Measurements from ENCODE around the gene PHGDH. TPM values are rescaled to one million over a fixed set of nuclear protein-coding genes. Genes with fewer than 3 reads are reported as not detected.
A peak's percentile ranks its signal among the peaks of the same experiment; 100 is the strongest.

The PHGDH gene
- total and polyA plus RNA-seq, 2 of the 13 experiments (the other 11 are each of a cell fraction or from before 2014, with no cell fraction given): 95.8 to 133 TPM

DNA sequence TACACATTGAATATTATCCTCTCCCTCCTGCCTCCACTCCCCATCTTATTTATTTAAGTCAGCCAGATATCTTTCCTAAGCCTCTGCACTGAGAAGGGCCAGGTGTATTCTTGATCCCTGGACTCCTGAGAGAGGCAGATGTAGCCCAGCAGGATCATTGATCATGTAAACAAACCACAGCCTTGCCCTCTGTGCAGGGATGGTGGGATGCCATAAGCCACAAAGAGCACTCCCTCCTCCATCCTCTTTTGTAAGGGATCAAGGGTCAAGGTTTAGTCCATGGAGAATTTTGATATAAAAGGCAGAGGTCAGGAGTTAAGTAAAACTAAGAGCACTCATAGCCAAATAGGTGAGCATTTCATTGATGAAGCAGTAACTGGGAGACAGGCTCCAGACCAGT lies 17.3 kb downstream of the PHGDH start (continued):
- TF ChIP-seq, protein P1, sequence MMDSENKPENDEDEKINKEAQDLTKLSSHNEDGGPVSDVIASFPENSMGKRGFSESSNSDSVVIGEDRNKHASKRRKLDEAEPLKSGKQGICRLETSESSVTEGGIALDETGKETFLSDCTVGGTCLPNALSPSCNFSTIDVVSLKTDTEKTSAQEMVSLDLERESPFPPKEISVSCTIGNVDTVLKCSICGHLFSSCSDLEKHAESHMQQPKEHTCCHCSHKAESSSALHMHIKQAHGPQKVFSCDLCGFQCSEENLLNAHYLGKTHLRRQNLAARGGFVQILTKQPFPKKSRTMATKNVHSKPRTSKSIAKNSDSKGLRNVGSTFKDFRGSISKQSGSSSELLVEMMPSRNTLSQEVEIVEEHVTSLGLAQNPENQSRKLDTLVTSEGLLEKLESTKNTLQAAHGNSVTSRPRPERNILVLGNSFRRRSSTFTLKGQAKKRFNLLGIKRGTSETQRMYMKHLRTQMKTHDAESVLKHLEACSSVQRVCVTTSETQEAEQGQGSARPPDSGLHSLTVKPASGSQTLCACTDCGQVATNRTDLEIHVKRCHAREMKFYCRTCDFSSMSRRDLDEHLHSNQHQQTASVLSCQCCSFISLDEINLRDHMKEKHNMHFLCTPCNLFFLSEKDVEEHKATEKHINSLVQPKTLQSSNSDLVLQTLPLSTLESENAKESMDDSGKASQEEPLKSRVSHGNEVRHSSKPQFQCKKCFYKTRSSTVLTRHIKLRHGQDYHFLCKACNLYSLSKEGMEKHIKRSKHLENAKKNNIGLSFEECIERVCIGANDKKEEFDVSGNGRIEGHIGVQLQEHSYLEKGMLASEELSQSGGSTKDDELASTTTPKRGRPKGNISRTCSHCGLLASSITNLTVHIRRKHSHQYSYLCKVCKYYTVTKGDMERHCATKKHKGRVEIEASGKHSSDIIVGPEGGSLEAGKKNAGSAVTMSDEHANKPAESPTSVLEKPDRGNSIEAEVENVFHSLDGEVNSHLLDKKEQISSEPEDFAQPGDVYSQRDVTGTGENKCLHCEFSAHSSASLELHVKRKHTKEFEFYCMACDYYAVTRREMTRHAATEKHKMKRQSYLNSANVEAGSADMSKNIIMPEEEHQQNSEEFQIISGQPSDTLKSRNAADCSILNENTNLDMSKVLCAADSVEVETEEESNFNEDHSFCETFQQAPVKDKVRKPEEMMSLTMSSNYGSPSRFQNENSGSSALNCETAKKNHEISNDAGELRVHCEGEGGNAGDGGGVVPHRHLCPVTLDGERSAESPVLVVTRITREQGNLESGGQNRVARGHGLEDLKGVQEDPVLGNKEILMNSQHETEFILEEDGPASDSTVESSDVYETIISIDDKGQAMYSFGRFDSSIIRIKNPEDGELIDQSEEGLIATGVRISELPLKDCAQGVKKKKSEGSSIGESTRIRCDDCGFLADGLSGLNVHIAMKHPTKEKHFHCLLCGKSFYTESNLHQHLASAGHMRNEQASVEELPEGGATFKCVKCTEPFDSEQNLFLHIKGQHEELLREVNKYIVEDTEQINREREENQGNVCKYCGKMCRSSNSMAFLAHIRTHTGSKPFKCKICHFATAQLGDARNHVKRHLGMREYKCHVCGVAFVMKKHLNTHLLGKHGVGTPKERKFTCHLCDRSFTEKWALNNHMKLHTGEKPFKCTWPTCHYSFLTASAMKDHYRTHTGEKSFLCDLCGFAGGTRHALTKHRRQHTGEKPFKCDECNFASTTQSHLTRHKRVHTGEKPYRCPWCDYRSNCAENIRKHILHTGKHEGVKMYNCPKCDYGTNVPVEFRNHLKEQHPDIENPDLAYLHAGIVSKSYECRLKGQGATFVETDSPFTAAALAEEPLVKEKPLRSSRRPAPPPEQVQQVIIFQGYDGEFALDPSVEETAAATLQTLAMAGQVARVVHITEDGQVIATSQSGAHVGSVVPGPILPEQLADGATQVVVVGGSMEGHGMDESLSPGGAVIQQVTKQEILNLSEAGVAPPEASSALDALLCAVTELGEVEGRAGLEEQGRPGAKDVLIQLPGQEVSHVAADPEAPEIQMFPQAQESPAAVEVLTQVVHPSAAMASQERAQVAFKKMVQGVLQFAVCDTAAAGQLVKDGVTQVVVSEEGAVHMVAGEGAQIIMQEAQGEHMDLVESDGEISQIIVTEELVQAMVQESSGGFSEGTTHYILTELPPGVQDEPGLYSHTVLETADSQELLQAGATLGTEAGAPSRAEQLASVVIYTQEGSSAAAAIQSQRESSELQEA (CRISPR knock-in tag; IDR thresholded peaks at IDR 0.05; ENCODE audit: not compliant biosample characterization): no peak
- TF ChIP-seq, protein P2, sequence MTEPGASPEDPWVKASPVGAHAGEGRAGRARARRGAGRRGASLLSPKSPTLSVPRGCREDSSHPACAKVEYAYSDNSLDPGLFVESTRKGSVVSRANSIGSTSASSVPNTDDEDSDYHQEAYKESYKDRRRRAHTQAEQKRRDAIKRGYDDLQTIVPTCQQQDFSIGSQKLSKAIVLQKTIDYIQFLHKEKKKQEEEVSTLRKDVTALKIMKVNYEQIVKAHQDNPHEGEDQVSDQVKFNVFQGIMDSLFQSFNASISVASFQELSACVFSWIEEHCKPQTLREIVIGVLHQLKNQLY (CRISPR knock-in tag; IDR thresholded peaks at IDR 0.05): 0 out of 2 replicates have a peak, but pooled peaks have one; percentile 35
- TF ChIP-seq, protein P3, sequence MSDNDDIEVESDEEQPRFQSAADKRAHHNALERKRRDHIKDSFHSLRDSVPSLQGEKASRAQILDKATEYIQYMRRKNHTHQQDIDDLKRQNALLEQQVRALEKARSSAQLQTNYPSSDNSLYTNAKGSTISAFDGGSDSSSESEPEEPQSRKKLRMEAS (IDR thresholded peaks at IDR 0.05): peak; percentile 32; the same call in 1 of the 2 replicates
- TF ChIP-seq NR2F2 (IDR thresholded peaks at IDR 0.05; ENCODE audit: borderline replicate concordance, low read depth): peak; percentile 85
- TF ChIP-seq, protein P4, sequence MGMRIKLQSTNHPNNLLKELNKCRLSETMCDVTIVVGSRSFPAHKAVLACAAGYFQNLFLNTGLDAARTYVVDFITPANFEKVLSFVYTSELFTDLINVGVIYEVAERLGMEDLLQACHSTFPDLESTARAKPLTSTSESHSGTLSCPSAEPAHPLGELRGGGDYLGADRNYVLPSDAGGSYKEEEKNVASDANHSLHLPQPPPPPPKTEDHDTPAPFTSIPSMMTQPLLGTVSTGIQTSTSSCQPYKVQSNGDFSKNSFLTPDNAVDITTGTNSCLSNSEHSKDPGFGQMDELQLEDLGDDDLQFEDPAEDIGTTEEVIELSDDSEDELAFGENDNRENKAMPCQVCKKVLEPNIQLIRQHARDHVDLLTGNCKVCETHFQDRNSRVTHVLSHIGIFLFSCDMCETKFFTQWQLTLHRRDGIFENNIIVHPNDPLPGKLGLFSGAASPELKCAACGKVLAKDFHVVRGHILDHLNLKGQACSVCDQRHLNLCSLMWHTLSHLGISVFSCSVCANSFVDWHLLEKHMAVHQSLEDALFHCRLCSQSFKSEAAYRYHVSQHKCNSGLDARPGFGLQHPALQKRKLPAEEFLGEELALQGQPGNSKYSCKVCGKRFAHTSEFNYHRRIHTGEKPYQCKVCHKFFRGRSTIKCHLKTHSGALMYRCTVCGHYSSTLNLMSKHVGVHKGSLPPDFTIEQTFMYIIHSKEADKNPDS (CRISPR knock-in tag; IDR thresholded peaks at IDR 0.05): no peak
- TF ChIP-seq, protein P5, sequence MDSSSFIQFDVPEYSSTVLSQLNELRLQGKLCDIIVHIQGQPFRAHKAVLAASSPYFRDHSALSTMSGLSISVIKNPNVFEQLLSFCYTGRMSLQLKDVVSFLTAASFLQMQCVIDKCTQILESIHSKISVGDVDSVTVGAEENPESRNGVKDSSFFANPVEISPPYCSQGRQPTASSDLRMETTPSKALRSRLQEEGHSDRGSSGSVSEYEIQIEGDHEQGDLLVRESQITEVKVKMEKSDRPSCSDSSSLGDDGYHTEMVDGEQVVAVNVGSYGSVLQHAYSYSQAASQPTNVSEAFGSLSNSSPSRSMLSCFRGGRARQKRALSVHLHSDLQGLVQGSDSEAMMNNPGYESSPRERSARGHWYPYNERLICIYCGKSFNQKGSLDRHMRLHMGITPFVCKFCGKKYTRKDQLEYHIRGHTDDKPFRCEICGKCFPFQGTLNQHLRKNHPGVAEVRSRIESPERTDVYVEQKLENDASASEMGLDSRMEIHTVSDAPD (CRISPR knock-in tag; IDR thresholded peaks at IDR 0.05): peak; percentile 65; the same call in 1 of the 2 replicates
- peak; percentile 41; the same call in 1 of the 2 replicates for TF ChIP-seq ZNF331 (CRISPR knock-in tag; IDR thresholded peaks at IDR 0.05)
- no peak for TF ChIP-seq ZMYM3 (CRISPR knock-in tag; IDR thresholded peaks at IDR 0.05)
- TF ChIP-seq, protein P6, sequence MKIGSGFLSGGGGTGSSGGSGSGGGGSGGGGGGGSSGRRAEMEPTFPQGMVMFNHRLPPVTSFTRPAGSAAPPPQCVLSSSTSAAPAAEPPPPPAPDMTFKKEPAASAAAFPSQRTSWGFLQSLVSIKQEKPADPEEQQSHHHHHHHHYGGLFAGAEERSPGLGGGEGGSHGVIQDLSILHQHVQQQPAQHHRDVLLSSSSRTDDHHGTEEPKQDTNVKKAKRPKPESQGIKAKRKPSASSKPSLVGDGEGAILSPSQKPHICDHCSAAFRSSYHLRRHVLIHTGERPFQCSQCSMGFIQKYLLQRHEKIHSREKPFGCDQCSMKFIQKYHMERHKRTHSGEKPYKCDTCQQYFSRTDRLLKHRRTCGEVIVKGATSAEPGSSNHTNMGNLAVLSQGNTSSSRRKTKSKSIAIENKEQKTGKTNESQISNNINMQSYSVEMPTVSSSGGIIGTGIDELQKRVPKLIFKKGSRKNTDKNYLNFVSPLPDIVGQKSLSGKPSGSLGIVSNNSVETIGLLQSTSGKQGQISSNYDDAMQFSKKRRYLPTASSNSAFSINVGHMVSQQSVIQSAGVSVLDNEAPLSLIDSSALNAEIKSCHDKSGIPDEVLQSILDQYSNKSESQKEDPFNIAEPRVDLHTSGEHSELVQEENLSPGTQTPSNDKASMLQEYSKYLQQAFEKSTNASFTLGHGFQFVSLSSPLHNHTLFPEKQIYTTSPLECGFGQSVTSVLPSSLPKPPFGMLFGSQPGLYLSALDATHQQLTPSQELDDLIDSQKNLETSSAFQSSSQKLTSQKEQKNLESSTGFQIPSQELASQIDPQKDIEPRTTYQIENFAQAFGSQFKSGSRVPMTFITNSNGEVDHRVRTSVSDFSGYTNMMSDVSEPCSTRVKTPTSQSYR (CRISPR knock-in tag; IDR thresholded peaks at IDR 0.05; ENCODE audit: borderline replicate concordance): peak; percentile 45; the same call in 1 of the 2 replicates
- TF ChIP-seq, protein P7, sequence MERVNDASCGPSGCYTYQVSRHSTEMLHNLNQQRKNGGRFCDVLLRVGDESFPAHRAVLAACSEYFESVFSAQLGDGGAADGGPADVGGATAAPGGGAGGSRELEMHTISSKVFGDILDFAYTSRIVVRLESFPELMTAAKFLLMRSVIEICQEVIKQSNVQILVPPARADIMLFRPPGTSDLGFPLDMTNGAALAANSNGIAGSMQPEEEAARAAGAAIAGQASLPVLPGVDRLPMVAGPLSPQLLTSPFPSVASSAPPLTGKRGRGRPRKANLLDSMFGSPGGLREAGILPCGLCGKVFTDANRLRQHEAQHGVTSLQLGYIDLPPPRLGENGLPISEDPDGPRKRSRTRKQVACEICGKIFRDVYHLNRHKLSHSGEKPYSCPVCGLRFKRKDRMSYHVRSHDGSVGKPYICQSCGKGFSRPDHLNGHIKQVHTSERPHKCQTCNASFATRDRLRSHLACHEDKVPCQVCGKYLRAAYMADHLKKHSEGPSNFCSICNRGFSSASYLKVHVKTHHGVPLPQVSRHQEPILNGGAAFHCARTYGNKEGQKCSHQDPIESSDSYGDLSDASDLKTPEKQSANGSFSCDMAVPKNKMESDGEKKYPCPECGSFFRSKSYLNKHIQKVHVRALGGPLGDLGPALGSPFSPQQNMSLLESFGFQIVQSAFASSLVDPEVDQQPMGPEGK (CRISPR knock-in tag; IDR thresholded peaks at IDR 0.05): peak; percentile 58; the same call in 1 of the 2 replicates
- TF ChIP-seq ZSCAN25 (CRISPR knock-in tag; IDR thresholded peaks at IDR 0.05): peak; percentile 47; the same call in 1 of the 2 replicates

Data from HepG2 (cell line).